Panc1 (cell line): Measurements from ENCODE around the gene FREM3. TPM values are rescaled to one million over a fixed set of nuclear protein-coding genes. Genes with fewer than 3 reads are reported as not detected.

Experiments
- ATAC-seq: fragments of 200-7000 bp; cut with Tn5 transposase; 2 replicates; pipeline ENCODE4 v1.9.1; 2020; ENCODE audit warnings: mild to moderate bottlenecking, moderate library complexity
- BruUV-seq: library from RNA; stranded (reverse); fragments of 400-500 nt; replicated peaks from 2 replicates; lab custom pipeline; 2021; lab: Mats Ljungman, UMichigan
- CTCF ChIA-PET: fragments of 300-600 bp; sonication (Branson Sonifier 250); formaldehyde crosslinking; loops from one replicate; lab custom pipeline; 2022; ENCODE audit warnings: antibody characterized with exemption; lab: Charles Lee
- POLR2A ChIA-PET: fragments of 300-600 bp; sonication (Branson Sonifier 250); formaldehyde crosslinking; loops from one replicate; lab custom pipeline; 2022; ENCODE audit warnings: antibody characterized with exemption; lab: Charles Lee
- DNase-seq: peaks from one replicate; pipeline ENCODE4 v3.0.0-alpha.2; 2010; ENCODE audit warnings: low read depth, low spot score
- H3K27ac ChIP-seq: 2 replicates; pipeline ENCODE4 v1.5.1; 2011; ENCODE audit warnings: mild to moderate bottlenecking, low read length, inconsistent platforms
- H3K27me3 ChIP-seq: fragments of 200-500 bp; sonication (Bioruptor generic); 2 replicates; pipeline ENCODE4 v1.6.0; 2014; ENCODE audit warnings: low read length, inconsistent platforms; ENCODE audit not compliant: control insufficient read depth, insufficient read depth
- H3K36me3 ChIP-seq: fragments of 200-500 bp; sonication (Bioruptor generic); 2 replicates; pipeline ENCODE4 v1.5.1; 2014; ENCODE audit warnings: inconsistent platforms, mild to moderate bottlenecking, low read length, moderate library complexity; ENCODE audit not compliant: control insufficient read depth, insufficient read depth
- H3K4me1 ChIP-seq: 2 replicates; pipeline ENCODE4 v1.5.1; 2011; ENCODE audit warnings: inconsistent platforms, mild to moderate bottlenecking, low read length, moderate library complexity; ENCODE audit not compliant: control insufficient read depth, insufficient read depth
- H3K4me3 ChIP-seq, 2 experiments: 2 replicates each; pipeline ENCODE4 v1.5.1; 2011 to 2012; ENCODE audit warnings: low read depth in 2 of 2, low read length in 2 of 2, mild to moderate bottlenecking in 2 of 2, inconsistent platforms in 1 of 2, moderate library complexity in 1 of 2
- H3K9me3 ChIP-seq: fragments of 200-500 bp; sonication (Bioruptor generic); 2 replicates; pipeline ENCODE4 v1.5.1; 2014; ENCODE audit warnings: low read depth, mild to moderate bottlenecking, inconsistent platforms, low read length, moderate library complexity; ENCODE audit not compliant: control insufficient read depth, insufficient read depth
- POLR2AphosphoS5 ChIP-seq: IDR thresholded peaks from 2 replicates; pipeline ENCODE4 v1.6.1; 2012; ENCODE audit warnings: mild to moderate bottlenecking, low read depth, low read length, moderate library complexity
- REST ChIP-seq, 2 experiments: IDR thresholded peaks; 2 replicates each; pipeline ENCODE4 v1.6.1; 2011 to 2012; ENCODE audit warnings: low read depth in 2 of 2, control low read depth in 1 of 2, low read length in 1 of 2, mild to moderate bottlenecking in 1 of 2, moderate library complexity in 1 of 2; ENCODE audit not compliant: insufficient read depth in 1 of 2
- SIN3A ChIP-seq: IDR thresholded peaks from 2 replicates; pipeline ENCODE4 v1.6.1; 2012; ENCODE audit warnings: low read depth, mild to moderate bottlenecking, low read length, moderate library complexity, borderline replicate concordance; ENCODE audit not compliant: insufficient read depth
- TCF7L2 ChIP-seq: IDR thresholded peaks from 2 replicates; pipeline ENCODE4 v1.6.1; 2011; ENCODE audit warnings: mild to moderate bottlenecking, low read depth, low read length, inconsistent platforms
- in situ Hi-C: cut with HindIII; loops from 2 replicates; pipeline ENCODE4 v1.10.0; 2016; ENCODE audit warnings: low sequenced_read_pairs, low pct_unique_long_range_greater_than_20kb
- intact Hi-C: fragments of 100-400 bp; cut with micrococcal nuclease; formaldehyde crosslinking; loops from one replicate; pipeline ENCODE4 v1.10.0; 2022; ENCODE audit not compliant: unreplicated experiment
- total RNA-seq: library from RNA; stranded (reverse); gene quantifications from one replicate; pipeline ENCODE4 v1.2.1, GENCODE V29; 2021; ENCODE audit not compliant: unreplicated experiment
- TF ChIP-seq, protein P1 (sequence below): fragments of 450-650 bp; IDR thresholded peaks from 2 replicates; pipeline ENCODE4 v1.5.1; 2017; ENCODE audit warnings: mild to moderate bottlenecking

FREM3 gene
- total RNA-seq, 1 experiment from 2014 or later: not detected

DNA sequence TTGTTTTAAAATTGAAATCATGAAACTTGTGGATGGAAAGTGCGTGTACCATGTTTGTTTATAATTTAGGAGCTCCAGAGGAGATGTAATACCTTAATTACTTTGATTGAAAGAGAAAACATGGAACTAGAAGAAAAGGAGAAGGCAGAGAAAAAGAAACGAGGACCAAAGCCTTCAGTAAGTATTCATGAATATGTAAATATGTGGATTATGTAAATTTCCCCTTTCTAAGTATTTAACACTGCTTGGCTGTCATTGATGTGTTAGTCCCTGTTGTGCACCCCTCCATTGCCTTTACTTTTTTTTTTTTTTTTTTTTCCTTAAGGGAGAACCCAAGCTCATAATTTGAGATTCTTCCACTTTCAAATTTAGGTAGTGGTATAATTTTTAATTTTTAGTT lies 150.5 kb downstream of the FREM3 start:
- no peak for TF ChIP-seq SIN3A
- TF ChIP-seq, protein P1, sequence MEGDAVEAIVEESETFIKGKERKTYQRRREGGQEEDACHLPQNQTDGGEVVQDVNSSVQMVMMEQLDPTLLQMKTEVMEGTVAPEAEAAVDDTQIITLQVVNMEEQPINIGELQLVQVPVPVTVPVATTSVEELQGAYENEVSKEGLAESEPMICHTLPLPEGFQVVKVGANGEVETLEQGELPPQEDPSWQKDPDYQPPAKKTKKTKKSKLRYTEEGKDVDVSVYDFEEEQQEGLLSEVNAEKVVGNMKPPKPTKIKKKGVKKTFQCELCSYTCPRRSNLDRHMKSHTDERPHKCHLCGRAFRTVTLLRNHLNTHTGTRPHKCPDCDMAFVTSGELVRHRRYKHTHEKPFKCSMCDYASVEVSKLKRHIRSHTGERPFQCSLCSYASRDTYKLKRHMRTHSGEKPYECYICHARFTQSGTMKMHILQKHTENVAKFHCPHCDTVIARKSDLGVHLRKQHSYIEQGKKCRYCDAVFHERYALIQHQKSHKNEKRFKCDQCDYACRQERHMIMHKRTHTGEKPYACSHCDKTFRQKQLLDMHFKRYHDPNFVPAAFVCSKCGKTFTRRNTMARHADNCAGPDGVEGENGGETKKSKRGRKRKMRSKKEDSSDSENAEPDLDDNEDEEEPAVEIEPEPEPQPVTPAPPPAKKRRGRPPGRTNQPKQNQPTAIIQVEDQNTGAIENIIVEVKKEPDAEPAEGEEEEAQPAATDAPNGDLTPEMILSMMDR: no peak
- no peak for TF ChIP-seq POLR2AphosphoS5
- no peak for TF ChIP-seq REST (IDR thresholded peaks at IDR 0.05; ENCODE audit: insufficient read depth in 1 of 2, low read depth in 2 of 2, low read length in 1 of 2)
- no peak for TF ChIP-seq TCF7L2
- H3K4me1 ChIP-seq: no peaks in the 10 kb centered on the region
- peaks cover 39% of the 10 kb centered on the region for H3K36me3 ChIP-seq
- ChIA-PET CTCF (no interaction called here), POLR2A (interaction anchor here (0.6 kb wide), 1 partner anchor 29 kb away, joined by 4 read pairs; no protein-coding TSS in a partner anchor)
- in situ Hi-C loops (no loop called here), intact Hi-C loops (no loop called here)
- DNase-seq (no peak), ATAC-seq (no peak)
- H3K27me3 ChIP-seq: no peaks in the 10 kb centered on the region
- H3K4me3 ChIP-seq: no peak overlapping the region
- no peaks in the 10 kb centered on the region for H3K9me3 ChIP-seq
- no peak overlapping the region for H3K27ac ChIP-seq
- no TSS peak for BruUV-seq

DNA sequence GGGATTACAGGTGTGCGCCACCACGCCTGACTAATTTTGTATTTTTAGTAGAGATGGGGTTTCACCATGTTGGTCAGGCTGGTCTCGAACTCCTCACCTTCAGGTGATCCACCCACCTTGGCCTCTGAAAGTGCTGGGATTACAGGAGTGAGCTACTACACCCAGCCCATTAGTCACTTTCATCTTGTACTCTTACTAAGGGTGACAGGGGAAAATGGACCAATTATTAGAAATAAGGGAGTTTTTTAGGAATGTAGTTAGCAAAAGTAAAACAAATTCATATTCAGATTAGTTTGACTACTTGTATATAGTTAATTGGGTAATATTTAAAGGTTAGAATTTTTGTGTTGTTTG lies 160.8 kb downstream of the FREM3 start:
- ChIA-PET CTCF (no interaction called here), POLR2A (no interaction called here)
- BruUV-seq: no TSS peak
- Histone ChIP-seq H3K4me1 (no peaks in the 10 kb centered on the region), H3K9me3 (no peaks in the 10 kb centered on the region), H3K36me3 (peaks cover 43% of the 10 kb centered on the region), H3K4me3 (no peak overlapping the region), H3K27ac (no peak overlapping the region), H3K27me3 (no peaks in the 10 kb centered on the region)
- no peak for TF ChIP-seq POLR2AphosphoS5
- TF ChIP-seq, protein P1: no peak
- in situ Hi-C loops: no loop called here
- no peak for ATAC-seq
- intact Hi-C loops: no loop called here
- DNase-seq: no peak
